Measurements from ENCODE around the gene HOXC5. TPM values are rescaled to one million over a fixed set of nuclear protein-coding genes. Genes with fewer than 3 reads are reported as not detected.

The HOXC5 gene
- polyA plus RNA-seq, 3 donors = not detected

DNA sequence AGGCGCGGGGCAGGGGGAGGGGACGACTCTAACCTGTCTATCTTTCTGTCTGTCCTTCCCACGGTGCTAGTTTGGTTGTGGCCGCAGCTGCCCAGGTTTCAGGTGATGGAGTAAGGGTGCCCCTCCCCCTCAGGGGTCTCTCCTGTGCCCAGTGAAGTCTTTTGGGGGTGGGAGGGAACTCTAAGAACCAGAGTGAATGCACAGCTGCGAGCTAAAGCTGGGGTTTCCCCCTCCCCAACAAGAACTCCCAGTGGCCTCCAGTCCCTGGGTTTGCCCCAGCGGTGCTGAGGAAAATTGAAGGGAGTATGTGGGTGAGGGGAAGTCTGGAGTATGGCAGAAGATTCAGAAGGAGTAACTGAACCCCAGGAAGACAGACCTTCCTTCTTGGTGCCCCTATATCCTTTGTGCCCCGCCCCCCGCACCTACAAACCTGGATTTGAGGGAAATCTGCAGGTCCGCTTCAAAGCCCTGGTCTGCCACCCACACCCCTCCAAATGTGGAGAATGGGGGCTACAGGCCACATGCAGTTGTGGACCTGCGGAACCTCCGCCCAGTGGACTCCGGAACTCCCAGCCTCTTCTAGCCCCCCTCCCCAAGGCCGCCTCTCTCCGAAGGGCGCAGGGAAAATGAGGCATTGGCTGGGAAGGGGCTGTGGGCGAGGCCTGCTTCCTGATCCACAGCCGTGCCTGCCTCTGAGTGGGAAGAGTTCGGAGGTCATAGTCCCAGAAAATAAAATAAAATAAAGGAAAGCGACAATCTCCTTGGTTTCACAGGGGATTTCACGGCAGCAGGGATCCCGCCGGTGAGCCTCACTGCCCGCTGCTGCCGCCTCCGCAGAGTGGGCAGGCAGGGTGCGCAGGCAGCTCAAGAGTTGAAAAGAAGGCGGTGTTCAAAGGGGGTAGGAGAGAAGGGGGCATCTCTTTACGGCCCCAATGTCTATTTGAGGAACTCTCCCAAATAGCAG lies 36.3 kb upstream of the HOXC5 start:
- TF ChIP-seq, protein P1, sequence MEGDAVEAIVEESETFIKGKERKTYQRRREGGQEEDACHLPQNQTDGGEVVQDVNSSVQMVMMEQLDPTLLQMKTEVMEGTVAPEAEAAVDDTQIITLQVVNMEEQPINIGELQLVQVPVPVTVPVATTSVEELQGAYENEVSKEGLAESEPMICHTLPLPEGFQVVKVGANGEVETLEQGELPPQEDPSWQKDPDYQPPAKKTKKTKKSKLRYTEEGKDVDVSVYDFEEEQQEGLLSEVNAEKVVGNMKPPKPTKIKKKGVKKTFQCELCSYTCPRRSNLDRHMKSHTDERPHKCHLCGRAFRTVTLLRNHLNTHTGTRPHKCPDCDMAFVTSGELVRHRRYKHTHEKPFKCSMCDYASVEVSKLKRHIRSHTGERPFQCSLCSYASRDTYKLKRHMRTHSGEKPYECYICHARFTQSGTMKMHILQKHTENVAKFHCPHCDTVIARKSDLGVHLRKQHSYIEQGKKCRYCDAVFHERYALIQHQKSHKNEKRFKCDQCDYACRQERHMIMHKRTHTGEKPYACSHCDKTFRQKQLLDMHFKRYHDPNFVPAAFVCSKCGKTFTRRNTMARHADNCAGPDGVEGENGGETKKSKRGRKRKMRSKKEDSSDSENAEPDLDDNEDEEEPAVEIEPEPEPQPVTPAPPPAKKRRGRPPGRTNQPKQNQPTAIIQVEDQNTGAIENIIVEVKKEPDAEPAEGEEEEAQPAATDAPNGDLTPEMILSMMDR (IDR thresholded peaks at IDR 0.05) = no peak
- Histone ChIP-seq H3K36me3 (replicated peaks in 1 of 2; ENCODE audit: control insufficient read depth in 1 of 2, insufficient read depth in 2 of 2, low read length in 2 of 2) (no peaks in the 10 kb centered on the region), H3K9ac (ENCODE audit: insufficient read depth, low read length, poor library complexity, severe bottlenecking) (no peak overlapping the region), H3K9me3 (replicated peaks in 1 of 2; ENCODE audit: control insufficient read depth in 1 of 2, insufficient read depth in 1 of 2, low read length in 2 of 2) (peaks cover 4 to 66% of the 10 kb centered on the region in 2 donors), H3K27me3 (ENCODE audit: control insufficient read depth in 2 of 2, insufficient read depth in 2 of 2, low read length in 2 of 2) (peaks cover 92 to 100% of the 10 kb centered on the region in 2 donors), H3K79me2 (ENCODE audit: insufficient read depth, low read length) (no peaks in the 10 kb centered on the region), H3K27ac (ENCODE audit: low read depth in 1 of 2, low read length in 2 of 2) (no peak overlapping the region), H2AFZ (ENCODE audit: insufficient read depth, low read depth, low read length, poor library complexity, severe bottlenecking) (peak overlapping the region; percentile 75), H3K4me2 (replicated peaks; ENCODE audit: extremely low read depth, low read length, poor library complexity, severe bottlenecking) (peak overlapping the region; percentile 83), H4K20me1 (ENCODE audit: insufficient read depth, low read length) (no peaks in the 10 kb centered on the region), H3K4me1 (ENCODE audit: control insufficient read depth in 1 of 2, insufficient read depth in 2 of 2, low read length in 2 of 2) (peaks cover 15 to 30% of the 10 kb centered on the region in 2 donors), H3K4me3 (replicated peaks in 1 of 3; ENCODE audit: low read depth in 2 of 3, low read length in 3 of 3) (peak overlapping the region in 2 of 3 experiments; percentile 38 to 78)
- WGBS (ENCODE audit: insufficient coverage) = 18% methylated on average over 8 of the region's 29 CpGs
- Mint-ChIP-seq H3K4me1 (peaks cover 27% of the 10 kb centered on the region), H3K36me3 (peaks cover 3 to 19% of the 10 kb centered on the region in 2 donors), H3K9me3 (peaks cover 2 to 69% (median 39%) of the 10 kb centered on the region in 7 donors), H3K27ac (no peak overlapping the region), H3K27me3 (ENCODE audit: low read depth in 3 of 3) (peaks cover 97 to 100% (median 100%) of the 10 kb centered on the region in 3 donors), H3K4me3 (peak overlapping the region; percentile 83 to 95)
- intact Hi-C loops (cut with micrococcal nuclease) = loop anchor here in 1 of 2 donors (5.0 kb wide), 1 partner anchor 44 kb away; the partner anchor contains the start of gene HOXC12
- DNase-seq = no peak

DNA sequence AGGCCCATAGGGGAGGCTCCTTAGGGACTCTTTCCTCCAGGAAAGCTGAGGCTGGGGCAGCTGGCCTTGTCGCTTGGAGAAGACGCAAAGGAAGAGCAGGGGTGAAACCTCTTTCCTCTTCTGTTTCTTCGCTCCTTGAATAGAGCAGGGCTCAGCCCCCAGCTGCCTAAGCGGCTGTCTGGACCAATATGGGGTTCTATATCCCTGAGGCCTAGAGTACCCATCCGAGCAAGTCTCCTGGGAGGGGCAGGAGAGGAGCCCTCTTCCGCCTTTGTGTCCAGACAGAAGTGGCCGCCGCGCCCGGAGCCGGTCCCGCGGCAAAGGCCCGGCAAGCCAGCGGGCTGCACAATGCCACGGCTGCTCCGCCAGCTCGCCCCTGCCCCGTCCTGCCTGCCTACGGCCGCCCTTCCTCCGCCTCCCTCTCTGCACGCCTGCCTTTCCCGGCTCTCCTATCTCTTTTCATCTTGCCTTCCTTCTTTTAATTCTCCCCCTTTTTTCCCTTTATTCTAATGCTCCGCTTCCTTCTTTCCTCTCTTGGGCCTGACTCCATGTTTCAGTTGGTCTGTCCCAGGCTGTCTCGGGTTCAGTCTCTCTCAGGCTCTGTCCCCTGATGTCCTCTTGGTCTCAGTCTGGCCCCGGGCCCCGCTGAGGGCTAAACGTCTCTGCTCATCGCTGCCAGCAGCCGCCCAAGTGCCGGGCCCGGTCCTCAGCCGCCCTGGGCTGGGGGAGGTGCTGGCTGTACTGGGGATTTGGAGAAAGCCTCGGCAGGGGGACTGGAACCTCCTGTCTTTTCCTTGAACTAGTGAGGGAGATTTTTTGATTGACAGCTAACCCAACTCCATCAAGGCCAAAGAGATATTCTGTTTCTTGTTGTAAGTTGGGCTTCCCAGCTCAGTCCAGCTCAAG lies 35.4 kb upstream of the HOXC5 start:
- H3K4me2 ChIP-seq (replicated peaks; ENCODE audit: extremely low read depth, low read length, poor library complexity, severe bottlenecking) = no peak overlapping the region
- no peak overlapping the region for H3K9ac ChIP-seq (ENCODE audit: insufficient read depth, low read length, poor library complexity, severe bottlenecking)
- Mint-ChIP-seq H3K9me3 (peaks cover 2 to 67% (median 39%) of the 10 kb centered on the region in 7 donors), H3K4me1 (peaks cover 28% of the 10 kb centered on the region), H3K27ac (no peak overlapping the region), H3K27me3 (ENCODE audit: low read depth in 3 of 3) (peaks cover 97 to 100% (median 100%) of the 10 kb centered on the region in 3 donors), H3K4me3 (peak overlapping the region in 1 of 2 donors; percentile 95), H3K36me3 (peaks cover 3 to 19% of the 10 kb centered on the region in 2 donors)
- no peaks in the 10 kb centered on the region for H3K36me3 ChIP-seq (replicated peaks in 1 of 2; ENCODE audit: control insufficient read depth in 1 of 2, insufficient read depth in 2 of 2, low read length in 2 of 2)
- no peaks in the 10 kb centered on the region for H4K20me1 ChIP-seq (ENCODE audit: insufficient read depth, low read length)
- TF ChIP-seq, protein P1 (IDR thresholded peaks at IDR 0.05) = no peak
- DNase-seq = no peak
- 3% methylated on average over 28 of the region's 35 CpGs for WGBS (ENCODE audit: insufficient coverage)
- no peak overlapping the region for H3K27ac ChIP-seq (ENCODE audit: low read depth in 1 of 2, low read length in 2 of 2)
- H3K9me3 ChIP-seq (replicated peaks in 1 of 2; ENCODE audit: control insufficient read depth in 1 of 2, insufficient read depth in 1 of 2, low read length in 2 of 2) = peaks cover 3 to 60% of the 10 kb centered on the region in 2 donors
- peaks cover 92 to 100% of the 10 kb centered on the region in 2 donors for H3K27me3 ChIP-seq (ENCODE audit: control insufficient read depth in 2 of 2, insufficient read depth in 2 of 2, low read length in 2 of 2)
- no peaks in the 10 kb centered on the region for H3K79me2 ChIP-seq (ENCODE audit: insufficient read depth, low read length)
- no peak overlapping the region for H2AFZ ChIP-seq (ENCODE audit: insufficient read depth, low read depth, low read length, poor library complexity, severe bottlenecking)
- peaks cover 15 to 30% of the 10 kb centered on the region in 2 donors for H3K4me1 ChIP-seq (ENCODE audit: control insufficient read depth in 1 of 2, insufficient read depth in 2 of 2, low read length in 2 of 2)
- H3K4me3 ChIP-seq (replicated peaks in 1 of 3; ENCODE audit: low read depth in 2 of 3, low read length in 3 of 3) = no peak overlapping the region
- intact Hi-C loops (cut with micrococcal nuclease) = loop anchor here in 1 of 2 donors (5.0 kb wide), 1 partner anchor 45 kb away; the partner anchor contains the start of gene HOXC12

All from CD14-positive monocyte (primary cell).